GM23338 (cell line): ENCODE measurements around the gene PTPRN2. TPM values are rescaled to one million over a fixed set of nuclear protein-coding genes. Genes with fewer than 3 reads are reported as not detected.

Experiments used
- ATAC-seq: fragments of 200-7000 bp; cut with Tn5 transposase; 3 replicates; pipeline ENCODE4 v1.9.1; 2020
- DNase-seq: peaks from one replicate; pipeline ENCODE4 v3.0.0-alpha.2; 2015; ENCODE audit warnings: low spot score
- H2AFZ ChIP-seq: fragments of 200-600 bp; sonication (generic); 2 replicates; pipeline ENCODE4 v1.8.0; 2016; ENCODE audit warnings: antibody characterized with exemption, mild to moderate bottlenecking, moderate library complexity
- H3F3A ChIP-seq: fragments of 200-600 bp; sonication (generic); replicated peaks from 2 replicates; pipeline ENCODE4 v1.8.0; 2017; ENCODE audit warnings: antibody characterized with exemption, mixed run types, low read depth
- H3K27ac ChIP-seq: fragments of 200-600 bp; sonication (generic); 2 replicates; pipeline ENCODE4 v1.6.1; 2016; ENCODE audit warnings: low read depth
- H3K27me3 ChIP-seq: fragments of 200-600 bp; sonication (generic); 2 replicates; pipeline ENCODE4 v1.8.0; 2016; ENCODE audit warnings: mild to moderate bottlenecking, mixed run types, moderate library complexity; ENCODE audit not compliant: insufficient read depth
- H3K36me3 ChIP-seq: fragments of 200-600 bp; sonication (generic); 2 replicates; pipeline ENCODE4 v1.8.0; 2016; ENCODE audit warnings: mild to moderate bottlenecking; ENCODE audit not compliant: insufficient read depth
- H3K4me1 ChIP-seq: fragments of 200-600 bp; sonication (generic); 2 replicates; pipeline ENCODE4 v1.8.0; 2016; ENCODE audit warnings: mild to moderate bottlenecking, moderate library complexity; ENCODE audit not compliant: insufficient read depth
- H3K4me2 ChIP-seq: fragments of 200-600 bp; sonication (generic); 2 replicates; pipeline ENCODE4 v1.7.1; 2017; ENCODE audit warnings: mixed run types
- H3K4me3 ChIP-seq: fragments of 200-600 bp; sonication (generic); 2 replicates; pipeline ENCODE4 v1.6.1; 2016; ENCODE audit warnings: mixed run types
- H3K79me2 ChIP-seq: fragments of 200-600 bp; sonication (generic); replicated peaks from 2 replicates; pipeline ENCODE4 v1.8.0; 2017; ENCODE audit warnings: mild to moderate bottlenecking; ENCODE audit not compliant: insufficient read depth
- H3K9me2 ChIP-seq: fragments of 200-600 bp; sonication (generic); 2 replicates; pipeline ENCODE4 v1.8.0; 2017; ENCODE audit not compliant: insufficient read depth
- H4K20me1 ChIP-seq: fragments of 200-600 bp; sonication (generic); replicated peaks from 2 replicates; pipeline ENCODE4 v1.8.0; 2017; ENCODE audit warnings: mild to moderate bottlenecking; ENCODE audit not compliant: insufficient read depth
- H3K27ac Mint-ChIP-seq: 2 replicates; pipeline ENCODE4 v1.8.0; 2020; ENCODE audit warnings: inconsistent platforms, mild to moderate bottlenecking, moderate library complexity, mixed read lengths
- H3K27me3 Mint-ChIP-seq: 3 replicates; pipeline ENCODE4 v1.8.0; 2022; ENCODE audit warnings: low read depth, mild to moderate bottlenecking, moderate library complexity, mixed read lengths, inconsistent platforms; ENCODE audit not compliant: insufficient read depth, poor library complexity
- H3K36me3 Mint-ChIP-seq: 3 replicates; pipeline ENCODE4 v1.8.0; 2021; ENCODE audit warnings: low read depth, mild to moderate bottlenecking, inconsistent platforms, moderate library complexity, mixed read lengths
- H3K4me1 Mint-ChIP-seq: 3 replicates; pipeline ENCODE4 v1.8.0; 2020; ENCODE audit warnings: mild to moderate bottlenecking, inconsistent platforms, mixed read lengths
- H3K4me3 Mint-ChIP-seq: 3 replicates; pipeline ENCODE4 v1.8.0; 2021; ENCODE audit warnings: moderate library complexity, mild to moderate bottlenecking, inconsistent platforms, mixed read lengths
- H3K9me3 Mint-ChIP-seq: 3 replicates; pipeline ENCODE4 v1.8.0; 2020; ENCODE audit warnings: moderate library complexity, mild to moderate bottlenecking, inconsistent platforms, mixed read lengths
- EZH2 ChIP-seq: fragments of 200-600 bp; sonication (generic); IDR thresholded peaks from one replicate; pipeline ENCODE4 v1.8.0; 2017; ENCODE audit warnings: antibody characterized with exemption, mild to moderate bottlenecking, low read depth; ENCODE audit not compliant: unreplicated experiment
- JUNB ChIP-seq: IDR thresholded peaks from one replicate; pipeline ENCODE4 v1.6.1; 2016; ENCODE audit warnings: antibody characterized with exemption; ENCODE audit not compliant: unreplicated experiment
- NANOG ChIP-seq: IDR thresholded peaks from 2 replicates; pipeline ENCODE4 v1.6.1; 2016; ENCODE audit warnings: antibody characterized with exemption, borderline replicate concordance
- polyA plus RNA-seq: library from polyadenylated mRNA; unstranded; fragments of >200 nt; fragmentation: Nextera tagmentation; extraction: Ambion mirVana; gene quantifications from 2 replicates; pipeline ENCODE4 v1.2.1, GENCODE V29; 2016
- total RNA-seq: library from RNA; depleted of rRNA; stranded (reverse); fragments of >200 nt; shearing (Covaris generic); gene quantifications from 2 replicates; pipeline ENCODE4 v1.2.3, GENCODE V29; 2014
- TF ChIP-seq, protein P1 (sequence below): IDR thresholded peaks from 2 replicates; pipeline ENCODE4 v1.6.1; 2016; ENCODE audit warnings: antibody characterized with exemption
- TF ChIP-seq, protein P2 (sequence below): IDR thresholded peaks from one replicate; pipeline ENCODE4 v1.6.1; 2018; ENCODE audit warnings: antibody characterized with exemption; ENCODE audit not compliant: unreplicated experiment

The PTPRN2 gene
- total and polyA plus RNA-seq, 2 experiments from 2014 or later = 0.87 to 4.0 TPM

DNA sequence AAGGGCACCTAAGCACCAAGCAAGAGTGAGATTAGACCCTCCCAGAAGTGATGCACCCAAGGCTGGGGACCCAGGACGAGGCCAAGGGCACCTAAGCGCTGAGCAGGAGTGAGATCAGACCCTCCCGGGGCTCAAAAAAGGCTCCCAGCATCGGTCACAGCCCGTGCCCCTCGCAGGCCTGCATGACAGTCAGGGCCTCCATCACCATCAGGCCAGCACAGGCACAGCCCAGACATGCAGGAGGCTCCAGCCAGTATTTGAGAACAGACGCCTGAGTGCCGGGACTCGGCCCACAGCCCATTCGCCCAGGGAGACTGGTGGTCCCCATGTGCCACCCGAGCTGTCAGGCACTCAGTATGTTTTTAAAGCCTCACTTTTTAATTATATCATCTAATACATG lies 595.9 kb downstream of the PTPRN2 start:
- Histone ChIP-seq H3K27me3 (no peaks in the 10 kb centered on the region), H3K9me2 (no peaks in the 10 kb centered on the region), H3K36me3 (no peaks in the 10 kb centered on the region), H3K4me1 (no peaks in the 10 kb centered on the region), H3K4me2 (no peak overlapping the region), H3F3A (no peaks in the 10 kb centered on the region), H4K20me1 (no peaks in the 10 kb centered on the region), H3K27ac (no peak overlapping the region), H3K4me3 (no peak overlapping the region), H3K79me2 (no peaks in the 10 kb centered on the region), H2AFZ (no peak overlapping the region)
- DNase-seq (no peak), ATAC-seq (no peak)
- H3K4me3 Mint-ChIP-seq = no peak overlapping the region
- no peaks in the 10 kb centered on the region for H3K4me1 Mint-ChIP-seq
- peaks cover 57% of the 10 kb centered on the region for H3K36me3 Mint-ChIP-seq
- H3K27me3 Mint-ChIP-seq = peaks cover 15% of the 10 kb centered on the region
- peaks cover 100% of the 10 kb centered on the region for H3K9me3 Mint-ChIP-seq
- no peak overlapping the region for H3K27ac Mint-ChIP-seq
- TF ChIP-seq, protein P1, sequence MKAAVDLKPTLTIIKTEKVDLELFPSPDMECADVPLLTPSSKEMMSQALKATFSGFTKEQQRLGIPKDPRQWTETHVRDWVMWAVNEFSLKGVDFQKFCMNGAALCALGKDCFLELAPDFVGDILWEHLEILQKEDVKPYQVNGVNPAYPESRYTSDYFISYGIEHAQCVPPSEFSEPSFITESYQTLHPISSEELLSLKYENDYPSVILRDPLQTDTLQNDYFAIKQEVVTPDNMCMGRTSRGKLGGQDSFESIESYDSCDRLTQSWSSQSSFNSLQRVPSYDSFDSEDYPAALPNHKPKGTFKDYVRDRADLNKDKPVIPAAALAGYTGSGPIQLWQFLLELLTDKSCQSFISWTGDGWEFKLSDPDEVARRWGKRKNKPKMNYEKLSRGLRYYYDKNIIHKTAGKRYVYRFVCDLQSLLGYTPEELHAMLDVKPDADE = no peak
- TF ChIP-seq NANOG (no peak), JUNB (no peak), EZH2 (no peak)
- TF ChIP-seq, protein P2, sequence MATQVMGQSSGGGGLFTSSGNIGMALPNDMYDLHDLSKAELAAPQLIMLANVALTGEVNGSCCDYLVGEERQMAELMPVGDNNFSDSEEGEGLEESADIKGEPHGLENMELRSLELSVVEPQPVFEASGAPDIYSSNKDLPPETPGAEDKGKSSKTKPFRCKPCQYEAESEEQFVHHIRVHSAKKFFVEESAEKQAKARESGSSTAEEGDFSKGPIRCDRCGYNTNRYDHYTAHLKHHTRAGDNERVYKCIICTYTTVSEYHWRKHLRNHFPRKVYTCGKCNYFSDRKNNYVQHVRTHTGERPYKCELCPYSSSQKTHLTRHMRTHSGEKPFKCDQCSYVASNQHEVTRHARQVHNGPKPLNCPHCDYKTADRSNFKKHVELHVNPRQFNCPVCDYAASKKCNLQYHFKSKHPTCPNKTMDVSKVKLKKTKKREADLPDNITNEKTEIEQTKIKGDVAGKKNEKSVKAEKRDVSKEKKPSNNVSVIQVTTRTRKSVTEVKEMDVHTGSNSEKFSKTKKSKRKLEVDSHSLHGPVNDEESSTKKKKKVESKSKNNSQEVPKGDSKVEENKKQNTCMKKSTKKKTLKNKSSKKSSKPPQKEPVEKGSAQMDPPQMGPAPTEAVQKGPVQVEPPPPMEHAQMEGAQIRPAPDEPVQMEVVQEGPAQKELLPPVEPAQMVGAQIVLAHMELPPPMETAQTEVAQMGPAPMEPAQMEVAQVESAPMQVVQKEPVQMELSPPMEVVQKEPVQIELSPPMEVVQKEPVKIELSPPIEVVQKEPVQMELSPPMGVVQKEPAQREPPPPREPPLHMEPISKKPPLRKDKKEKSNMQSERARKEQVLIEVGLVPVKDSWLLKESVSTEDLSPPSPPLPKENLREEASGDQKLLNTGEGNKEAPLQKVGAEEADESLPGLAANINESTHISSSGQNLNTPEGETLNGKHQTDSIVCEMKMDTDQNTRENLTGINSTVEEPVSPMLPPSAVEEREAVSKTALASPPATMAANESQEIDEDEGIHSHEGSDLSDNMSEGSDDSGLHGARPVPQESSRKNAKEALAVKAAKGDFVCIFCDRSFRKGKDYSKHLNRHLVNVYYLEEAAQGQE = no peak

DNA sequence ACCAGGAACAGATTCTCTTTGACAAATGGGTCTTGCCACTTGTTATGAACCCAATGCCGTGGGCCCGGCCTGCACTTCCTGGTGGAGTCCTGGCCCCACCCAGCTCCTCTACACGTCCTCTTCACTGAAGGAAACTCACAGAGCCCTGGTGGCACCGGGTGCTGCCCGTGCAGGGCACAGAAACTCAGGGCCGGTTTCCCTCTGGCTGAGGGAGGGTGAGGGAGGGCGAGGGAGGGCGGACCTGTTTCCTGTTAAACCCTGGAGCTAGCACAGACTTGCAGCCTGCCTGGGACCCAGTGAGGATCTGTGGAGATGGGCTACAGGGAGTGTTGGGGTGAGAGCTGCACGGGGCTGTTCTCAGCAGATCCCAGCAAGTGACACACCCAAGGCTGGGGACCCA lies 596.3 kb downstream of the PTPRN2 start:
- Mint-ChIP-seq H3K27me3 (peaks cover 15% of the 10 kb centered on the region), H3K27ac (no peak overlapping the region), H3K36me3 (peaks cover 57% of the 10 kb centered on the region), H3K4me1 (no peaks in the 10 kb centered on the region), H3K4me3 (no peak overlapping the region), H3K9me3 (peaks cover 100% of the 10 kb centered on the region)
- Histone ChIP-seq H3K27ac (no peak overlapping the region), H3K79me2 (no peaks in the 10 kb centered on the region), H4K20me1 (no peaks in the 10 kb centered on the region), H3K4me2 (no peak overlapping the region), H3K9me2 (no peaks in the 10 kb centered on the region), H3K27me3 (no peaks in the 10 kb centered on the region), H3F3A (no peaks in the 10 kb centered on the region), H2AFZ (no peak overlapping the region), H3K4me3 (no peak overlapping the region), H3K36me3 (no peaks in the 10 kb centered on the region), H3K4me1 (no peaks in the 10 kb centered on the region)
- TF ChIP-seq, protein P1 = no peak
- TF ChIP-seq, protein P2 = no peak
- DNase-seq = no peak
- ATAC-seq = no peak
